NCI-H128 (cell line): ENCODE results near the gene TCF20.

Experiments used
- DNase-seq: peaks from one replicate; lab custom pipeline; 2025; ENCODE audit not compliant: unreplicated experiment; lab: John Stamatoyannopoulos, UW

Gene TCF20

DNA sequence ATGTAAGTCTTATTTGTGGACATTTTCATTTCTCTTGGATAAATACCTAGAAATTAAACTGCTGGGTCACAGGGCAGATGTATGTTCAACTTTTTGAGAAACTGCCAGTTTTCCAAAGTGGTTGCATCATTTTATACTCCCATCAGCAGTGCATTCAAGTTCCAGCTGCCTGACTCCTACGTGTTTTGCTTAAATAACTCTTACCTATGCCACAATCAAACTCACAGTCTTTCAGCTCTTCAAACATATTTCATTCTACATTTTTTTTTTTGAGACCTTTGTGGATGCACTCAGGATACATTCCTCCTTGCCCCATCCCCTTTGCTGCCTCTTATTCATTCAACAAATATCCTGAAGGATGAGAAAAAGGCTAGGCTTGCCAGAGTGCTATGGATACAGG, 9.2 kb downstream of the TCF20 start:
- no peak for DNase-seq

DNA sequence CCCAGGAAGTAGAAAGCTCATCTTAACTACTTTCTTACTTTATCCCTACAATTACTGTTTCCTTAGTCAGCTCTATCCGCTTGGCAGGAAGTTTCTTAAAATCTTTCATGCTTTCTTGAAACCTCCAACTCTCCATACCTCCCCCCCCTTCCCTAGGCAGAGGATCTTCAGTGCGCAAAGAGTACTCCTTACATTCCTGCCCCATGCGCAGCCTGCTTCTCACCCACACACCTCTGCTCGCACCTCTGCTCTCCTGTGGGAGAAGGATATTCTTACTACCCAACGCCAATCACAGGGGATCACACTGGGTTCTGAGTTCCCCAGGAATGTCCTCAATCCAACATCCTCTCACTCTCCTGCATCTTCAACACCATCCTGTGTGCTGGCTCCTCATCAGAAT, 12.3 kb downstream of the TCF20 start:
- no peak for DNase-seq

DNA sequence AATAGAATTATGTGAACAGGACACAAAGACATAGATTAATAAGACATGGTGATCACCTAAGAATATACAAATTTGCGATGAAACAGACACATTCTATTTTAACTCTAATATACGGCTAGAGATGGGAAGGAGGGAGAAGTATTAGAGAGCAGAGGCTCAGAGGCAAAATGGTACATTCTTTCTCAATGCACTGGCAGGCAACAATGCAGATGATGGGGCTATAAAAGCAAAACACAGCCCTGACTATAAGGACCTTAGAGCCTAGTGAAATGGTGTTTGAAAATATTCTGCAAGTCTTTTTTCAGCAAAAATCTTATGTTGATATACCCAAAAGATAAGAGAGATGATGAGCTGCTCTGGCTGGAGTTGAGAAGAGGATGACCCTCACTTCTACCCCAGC, 13.1 kb downstream of the TCF20 start:
- DNase-seq, result no peak

DNA sequence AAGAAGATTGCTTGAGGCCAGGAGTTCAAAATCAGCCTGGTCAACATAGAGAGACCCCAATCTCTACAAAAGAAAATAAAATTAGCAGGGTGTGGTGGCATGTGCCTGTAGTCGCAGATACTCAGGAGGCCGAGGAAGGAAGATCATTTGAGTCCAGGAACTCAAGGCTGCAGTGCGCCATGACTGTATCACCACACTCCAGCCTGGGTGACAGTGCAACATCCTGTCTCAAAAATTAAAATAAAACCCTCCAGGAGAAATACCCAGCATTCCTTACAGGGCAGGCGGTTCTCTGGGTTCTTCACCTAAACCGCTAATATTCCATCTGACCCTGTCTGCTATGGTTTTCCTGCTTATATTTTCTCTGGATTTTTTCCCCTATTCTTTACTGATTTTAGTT, 13.5 kb downstream of the TCF20 start:
- DNase-seq, result no peak

DNA sequence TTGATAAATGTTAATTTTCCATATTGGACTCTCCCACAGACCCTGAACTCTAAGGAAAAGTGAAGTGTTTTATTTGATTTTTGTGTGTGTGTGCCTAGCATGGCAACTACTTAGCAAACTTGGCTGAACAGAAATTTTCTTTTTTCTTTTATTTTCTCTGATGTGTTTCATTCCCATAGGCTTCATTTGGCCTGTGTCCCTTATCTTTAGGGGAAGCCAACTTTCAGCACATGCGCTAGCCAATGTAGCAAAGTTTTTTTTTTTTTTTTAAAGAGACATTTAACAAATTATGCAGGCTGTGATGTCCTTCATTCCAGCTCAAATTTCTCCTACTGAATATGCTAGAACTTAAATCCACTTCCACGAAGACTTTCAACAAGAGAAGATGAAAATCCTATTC, 14.2 kb downstream of the TCF20 start:
- no peak for DNase-seq

DNA sequence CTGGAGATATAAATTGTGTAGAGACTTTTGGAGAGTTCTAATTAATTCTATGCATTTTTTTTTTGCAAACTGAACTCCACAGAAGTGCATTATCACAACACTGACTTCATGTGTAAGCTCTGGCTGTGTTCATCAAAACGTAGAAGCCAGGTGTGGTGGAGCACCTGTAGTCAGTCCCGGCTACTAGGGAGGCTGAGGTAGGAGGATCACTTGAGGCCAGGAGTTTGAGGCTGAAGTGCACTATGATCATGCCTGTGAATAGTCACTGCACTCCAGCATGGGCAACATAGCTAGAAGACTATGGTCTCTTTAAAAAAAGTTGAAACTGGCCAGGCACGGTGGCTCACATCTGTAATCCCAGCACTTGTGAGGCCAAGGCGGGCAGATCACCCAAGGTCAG, 20.6 kb downstream of the TCF20 start:
- no peak for DNase-seq

DNA sequence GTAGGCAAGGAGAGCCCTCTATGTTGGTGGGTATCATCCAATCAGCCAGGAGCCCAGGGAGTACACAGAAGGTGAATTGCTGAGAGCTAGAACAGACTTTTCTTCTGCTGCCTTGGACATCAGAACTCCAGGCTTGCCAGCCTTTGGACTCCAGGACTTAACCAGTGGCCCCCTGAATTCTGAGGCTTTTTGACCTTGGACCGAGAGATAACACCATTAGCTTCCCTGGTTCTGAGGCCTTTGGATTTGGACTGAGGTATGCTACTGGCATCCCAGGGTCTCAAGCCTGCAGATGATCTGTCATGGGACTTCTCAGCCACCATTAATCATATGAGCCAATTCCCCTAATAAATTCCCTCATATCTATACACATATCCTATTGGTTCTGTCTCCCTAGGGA, 21.5 kb downstream of the TCF20 start:
- DNase-seq, result no peak

DNA sequence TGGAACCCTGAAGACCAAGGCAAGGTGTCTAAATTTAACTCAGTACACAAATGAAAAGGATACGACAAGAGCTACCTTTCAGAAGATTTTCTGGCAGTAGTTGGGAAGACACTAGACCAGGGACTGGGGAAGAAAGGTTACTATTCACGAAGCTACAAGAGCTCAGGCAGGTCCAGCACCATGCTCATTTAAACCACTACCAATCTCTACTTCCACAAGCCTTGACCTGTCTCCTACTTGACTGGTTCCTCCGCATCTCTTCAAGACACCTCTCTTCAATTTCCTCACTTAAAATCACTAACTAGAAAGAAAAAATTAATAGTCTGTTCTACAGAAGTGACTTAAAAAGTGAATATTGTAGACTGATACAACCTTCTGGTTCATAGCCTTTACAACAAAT, 22.9 kb downstream of the TCF20 start:
- no peak for DNase-seq

DNA sequence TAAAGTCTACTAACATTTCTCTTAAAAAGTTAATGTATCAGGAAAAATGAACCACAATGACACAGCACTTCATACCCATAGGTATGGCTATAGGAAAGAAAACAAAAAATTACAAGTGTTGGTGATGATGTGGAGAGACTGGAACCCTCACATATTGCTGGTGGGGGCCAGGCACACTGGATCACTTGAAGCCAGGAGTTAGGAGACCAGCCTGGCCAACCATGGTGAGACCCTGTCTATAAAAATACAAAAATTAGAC, 26.7 kb downstream of the TCF20 start:
- no peak for DNase-seq

DNA sequence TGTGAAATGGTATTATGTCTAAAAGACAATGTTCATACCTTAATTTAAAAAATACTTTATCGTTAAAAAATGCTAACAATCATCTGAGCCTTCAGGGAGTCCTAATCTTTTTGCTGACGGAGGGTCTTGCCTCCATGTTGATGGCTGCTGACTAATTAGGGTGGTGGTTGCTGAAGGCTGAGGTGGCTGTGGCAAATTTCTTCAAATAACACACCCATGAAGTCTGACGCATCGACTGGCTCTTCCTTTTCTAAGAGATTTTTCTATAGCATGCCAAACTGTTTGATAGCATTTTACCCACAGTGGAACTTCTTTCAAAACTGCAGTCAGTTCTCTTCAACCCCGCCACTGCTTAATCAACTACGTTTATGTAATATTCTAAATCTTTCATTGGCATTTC, 33.6 kb downstream of the TCF20 start:
- DNase-seq, result no peak

DNA sequence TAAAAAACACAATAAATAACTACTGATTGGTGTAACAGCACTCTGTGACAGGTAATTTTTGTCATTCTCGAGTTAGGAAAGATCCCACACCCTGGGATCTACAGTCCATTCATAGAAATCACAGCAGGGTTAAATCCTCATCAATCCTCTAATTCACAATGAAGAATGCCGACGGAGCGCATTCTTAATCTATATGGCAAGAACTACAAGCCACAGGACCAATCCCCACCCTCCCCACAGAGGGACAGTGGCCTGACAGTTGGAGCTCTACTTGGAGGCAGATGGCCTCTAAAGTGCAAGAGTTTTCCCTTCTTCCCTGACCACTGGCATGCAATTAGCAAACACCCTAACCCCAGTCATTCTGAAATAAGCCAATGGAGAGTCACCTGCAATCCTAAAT, 34.2 kb downstream of the TCF20 start:
- no peak for DNase-seq

DNA sequence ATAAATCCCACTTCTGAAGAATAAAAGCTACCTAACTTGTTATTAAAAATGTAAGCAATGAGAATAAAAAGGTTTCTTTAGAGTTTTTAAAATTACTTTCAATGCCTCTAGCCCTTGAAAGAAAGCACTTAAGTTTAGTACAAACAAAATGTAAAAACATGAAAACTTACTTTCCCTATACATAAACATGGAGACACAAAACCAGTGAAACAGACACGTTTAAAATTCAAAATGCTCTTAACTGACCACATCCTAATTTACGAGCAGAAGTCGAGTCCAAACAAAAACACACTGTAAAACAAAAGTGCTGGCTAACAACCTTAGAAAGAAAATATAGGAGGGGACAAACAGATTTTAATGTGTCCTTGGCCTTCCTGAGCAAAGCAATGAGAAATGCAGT, 36.6 kb downstream of the TCF20 start:
- no peak for DNase-seq

DNA sequence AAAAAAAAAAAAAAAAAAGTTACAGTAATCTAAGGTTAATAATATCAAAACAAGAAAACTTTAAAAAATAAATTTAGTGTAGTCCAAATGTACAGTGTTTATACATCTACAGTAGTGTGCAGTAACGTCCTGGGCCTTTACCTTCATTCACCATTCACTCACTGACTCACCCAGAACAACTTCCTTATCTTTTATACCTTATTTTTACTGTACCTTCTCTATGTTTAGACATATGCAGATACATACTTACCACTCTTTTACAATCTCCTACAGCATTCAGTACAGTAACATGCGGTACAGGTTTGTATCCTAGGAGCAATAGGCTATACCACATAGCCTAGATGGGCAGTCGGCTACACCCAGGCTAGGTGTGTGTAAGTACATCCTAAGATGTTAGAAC, 38.5 kb downstream of the TCF20 start:
- no peak for DNase-seq

DNA sequence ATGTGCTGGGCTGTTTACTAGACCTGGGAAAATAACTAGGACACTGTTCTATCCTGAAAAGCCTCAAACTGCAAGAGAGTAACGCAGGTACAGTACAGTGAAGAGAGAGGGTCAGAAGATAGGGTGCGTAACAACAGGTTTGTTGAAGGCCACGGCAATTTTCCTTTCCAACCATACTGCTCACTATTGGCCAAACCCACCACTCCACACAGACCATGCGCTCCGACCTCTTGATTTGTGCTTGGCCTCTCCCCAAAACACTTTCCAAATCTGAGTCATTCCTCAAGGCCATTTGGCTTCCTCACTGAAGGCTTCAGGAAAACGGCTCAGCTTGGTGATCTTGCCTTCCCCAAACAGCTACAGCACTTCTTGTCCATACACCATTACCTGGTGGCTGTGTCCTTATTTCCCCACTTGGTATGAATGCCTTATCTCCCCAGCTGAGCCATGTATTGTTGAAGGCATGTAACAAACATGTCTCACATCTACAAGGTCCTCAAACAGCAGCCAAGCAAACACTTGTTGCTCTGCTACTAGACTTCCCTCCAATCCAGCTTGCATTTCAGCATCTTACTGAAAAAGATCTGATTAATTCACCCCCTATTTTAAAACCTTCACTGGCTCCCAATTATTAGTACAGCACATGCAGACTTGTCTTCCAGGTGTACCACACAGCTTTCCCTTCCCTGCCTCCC, 40.9 kb downstream of the TCF20 start:
- no peak for DNase-seq

DNA sequence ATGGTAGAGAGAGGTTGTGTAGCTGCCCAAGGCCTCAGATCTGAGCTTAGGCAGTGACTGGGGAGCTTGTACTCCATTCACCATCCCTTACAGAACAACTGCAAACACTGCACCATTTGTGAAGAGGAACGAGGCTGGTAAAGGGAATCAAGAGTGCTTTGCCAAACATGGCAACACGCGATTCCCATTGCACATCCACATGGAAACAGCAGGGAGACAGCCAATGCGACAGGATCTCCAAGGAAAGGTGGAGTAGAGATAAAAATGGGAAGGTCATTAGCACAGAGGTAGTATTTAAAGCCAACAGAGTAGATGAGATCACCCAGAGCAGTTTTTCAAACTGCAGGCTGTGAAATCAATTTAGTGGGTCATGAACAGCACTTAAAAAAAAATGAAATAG, 42.0 kb downstream of the TCF20 start:
- DNase-seq, result no peak

DNA sequence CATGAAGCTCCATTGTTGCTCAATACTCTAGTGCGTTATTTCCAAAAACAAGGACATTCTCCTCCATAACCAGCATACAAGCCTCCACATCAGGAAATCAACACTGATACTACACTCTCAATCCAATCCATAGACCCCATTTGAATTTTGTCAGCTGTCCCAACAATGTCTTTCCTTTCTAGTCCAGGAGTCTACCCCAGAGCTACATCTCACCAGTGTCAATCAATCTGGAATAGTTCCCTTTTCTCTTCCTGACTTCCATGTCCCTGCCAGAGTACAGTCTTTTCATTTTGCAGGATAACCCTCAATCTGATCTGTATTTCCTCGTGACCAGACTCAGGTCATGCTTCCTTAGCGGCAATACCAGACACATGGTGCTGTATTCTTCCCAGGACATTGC, 43.0 kb downstream of the TCF20 start:
- DNase-seq, result no peak

DNA sequence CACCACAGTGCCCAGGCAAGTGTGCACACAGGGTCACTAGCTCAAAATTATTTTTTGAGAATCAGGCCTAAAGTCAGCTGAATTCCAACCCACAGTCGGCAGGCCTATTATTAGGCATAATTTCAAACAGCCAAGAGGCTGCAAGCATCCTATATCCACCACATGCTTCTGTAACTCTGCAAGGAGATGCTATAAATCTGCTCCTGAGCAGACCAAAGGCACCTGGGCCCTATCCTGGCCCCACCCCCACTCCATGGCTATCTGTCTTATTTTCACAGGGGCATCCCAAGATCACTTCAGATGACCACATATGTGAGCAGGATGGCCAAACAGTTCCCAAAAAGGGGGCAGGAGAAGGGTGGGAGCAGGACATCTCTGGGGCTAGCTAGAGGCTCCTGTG, 44.6 kb downstream of the TCF20 start:
- no peak for DNase-seq

DNA sequence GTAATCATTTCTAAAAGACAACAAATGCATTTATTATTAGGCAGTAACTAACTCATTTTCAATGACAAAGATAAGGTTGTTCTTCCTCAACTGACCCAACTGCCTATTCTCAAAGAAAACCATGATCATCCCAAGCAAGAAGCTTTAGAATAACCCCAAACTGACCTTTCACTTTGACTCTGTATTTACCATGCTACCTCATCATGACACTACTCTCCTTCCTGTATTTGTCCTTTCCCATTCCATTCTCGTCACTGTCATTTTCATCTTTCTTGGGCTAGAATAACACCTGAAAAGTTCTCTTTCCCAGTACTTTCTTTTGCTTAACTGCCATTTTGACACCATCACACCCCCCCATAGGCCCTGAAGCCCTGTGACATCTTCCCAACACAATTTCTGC, 48.3 kb downstream of the TCF20 start:
- no peak for DNase-seq
